Glutamatergic neuron (in vitro differentiated cells): ENCODE results near the gene GPR150. TPM values are rescaled to one million over a fixed set of nuclear protein-coding genes. Genes with fewer than 3 reads are reported as not detected.

Experiments used
- DNase-seq: peaks from one replicate; pipeline ENCODE4 v3.0.0; 2022
- H3K27ac Mint-ChIP-seq: one replicate; pipeline ENCODE4 v1.8.0; 2020; ENCODE audit warnings: mild to moderate bottlenecking, mixed read lengths, inconsistent platforms; ENCODE audit not compliant: unreplicated experiment
- H3K27me3 Mint-ChIP-seq: one replicate; pipeline ENCODE4 v1.8.0; 2020; ENCODE audit warnings: mild to moderate bottlenecking, moderate library complexity, mixed read lengths, inconsistent platforms; ENCODE audit not compliant: unreplicated experiment
- H3K36me3 Mint-ChIP-seq: one replicate; pipeline ENCODE4 v1.8.0; 2020; ENCODE audit warnings: mild to moderate bottlenecking, mixed read lengths, inconsistent platforms; ENCODE audit not compliant: unreplicated experiment
- H3K4me1 Mint-ChIP-seq: one replicate; pipeline ENCODE4 v1.8.0; 2020; ENCODE audit warnings: mild to moderate bottlenecking, low read depth, mixed read lengths, inconsistent platforms; ENCODE audit not compliant: unreplicated experiment
- H3K4me3 Mint-ChIP-seq: one replicate; pipeline ENCODE4 v1.8.0; 2020; ENCODE audit warnings: mild to moderate bottlenecking, mixed read lengths, inconsistent platforms; ENCODE audit not compliant: unreplicated experiment
- H3K9me3 Mint-ChIP-seq: one replicate; pipeline ENCODE4 v1.8.0; 2020; ENCODE audit warnings: mild to moderate bottlenecking, moderate library complexity, mixed read lengths, inconsistent platforms; ENCODE audit not compliant: unreplicated experiment
- CTCF ChIP-seq: fragments of 200-600 bp; sonication (generic); IDR thresholded peaks from one replicate; pipeline ENCODE4 v1.5.0; 2021; ENCODE audit not compliant: partially characterized antibody, unreplicated experiment
- total RNA-seq: library from RNA; stranded (reverse); fragmentation: NEBNext Ultra II Directional; extraction: Animal tissue kit (Norgen Biotek cat#: 25700); gene quantifications from one replicate; pipeline ENCODE4 v1.2.1, GENCODE V29; 2021; ENCODE audit not compliant: unreplicated experiment

The GPR150 gene
- total RNA-seq, 1 donor from 2014 or later: not detected

GRCh38 chr5:95667061-95667618 lies 47.3 kb downstream of the GPR150 start:
- no peak for TF ChIP-seq CTCF
- DNase-seq: no peak
- no peaks in the 10 kb centered on the region for H3K36me3 Mint-ChIP-seq
- no peaks in the 10 kb centered on the region for H3K4me1 Mint-ChIP-seq
- H3K4me3 Mint-ChIP-seq: no peak overlapping the region
- H3K27me3 Mint-ChIP-seq: no peaks in the 10 kb centered on the region
- no peak overlapping the region for H3K27ac Mint-ChIP-seq
- peaks cover 2% of the 10 kb centered on the region for H3K9me3 Mint-ChIP-seq

- Mint-ChIP-seq H3K27me3 (no peaks in the 10 kb centered on the region), H3K36me3 (no peaks in the 10 kb centered on the region), H3K27ac (no peak overlapping the region), H3K9me3 (peaks cover 2% of the 10 kb centered on the region), H3K4me1 (peaks cover 2% of the 10 kb centered on the region), H3K4me3 (no peak overlapping the region)
- no peak for TF ChIP-seq CTCF
- no peak for DNase-seq
Observed at GRCh38 chr5:95667678-95668077, 47.8 kb downstream of the GPR150 start.

GRCh38 chr5:95668216-95668615 lies 48.3 kb downstream of the GPR150 start:
- Mint-ChIP-seq H3K4me1 (peaks cover 7% of the 10 kb centered on the region), H3K27ac (no peak overlapping the region), H3K36me3 (no peaks in the 10 kb centered on the region), H3K27me3 (no peaks in the 10 kb centered on the region), H3K9me3 (peaks cover 3% of the 10 kb centered on the region), H3K4me3 (no peak overlapping the region)
- TF ChIP-seq CTCF: no peak
- no peak for DNase-seq

- H3K4me3 Mint-ChIP-seq: no peak overlapping the region
- DNase-seq: no peak
- no peaks in the 10 kb centered on the region for H3K27me3 Mint-ChIP-seq
- TF ChIP-seq CTCF: no peak
- H3K36me3 Mint-ChIP-seq: no peaks in the 10 kb centered on the region
- H3K4me1 Mint-ChIP-seq: peaks cover 10% of the 10 kb centered on the region
- H3K9me3 Mint-ChIP-seq: peaks cover 4% of the 10 kb centered on the region
- no peak overlapping the region for H3K27ac Mint-ChIP-seq
Observed at GRCh38 chr5:95668728-95669127, 48.8 kb downstream of the GPR150 start.

GRCh38 chr5:95669540-95669939 lies 49.7 kb downstream of the GPR150 start:
- no peak for DNase-seq
- Mint-ChIP-seq H3K4me1 (peaks cover 10% of the 10 kb centered on the region), H3K4me3 (no peak overlapping the region), H3K36me3 (no peaks in the 10 kb centered on the region), H3K27ac (no peak overlapping the region), H3K9me3 (peaks cover 4% of the 10 kb centered on the region), H3K27me3 (no peaks in the 10 kb centered on the region)
- no peak for TF ChIP-seq CTCF
